Sigmoid colon (tissue), 4 donors: ENCODE results near the gene CMTM2.

ENCODE experiments used
- EP300 ChIP-seq, 4 donors: sonication (generic); formaldehyde crosslinking; IDR thresholded peaks; one replicate each; pipeline ENCODE4 v1.6.1; 2017; ENCODE audit warnings: antibody characterized with exemption in 4 of 4
- POLR2A ChIP-seq, 2 donors: fragments of 450-650 bp; IDR thresholded peaks; one replicate each; pipeline ENCODE4 v1.6.1; 2016; ENCODE audit warnings: antibody characterized with exemption in 2 of 2, mild to moderate bottlenecking in 2 of 2, moderate library complexity in 2 of 2
- POLR2AphosphoS5 ChIP-seq, 4 donors: sonication (generic); formaldehyde crosslinking; IDR thresholded peaks; one replicate each; pipeline ENCODE4 v1.6.1; 2017; ENCODE audit warnings: antibody characterized with exemption in 4 of 4
- TF ChIP-seq, protein P1 (sequence below), 4 experiments: fragments of 450-650 bp in 3 of 4; fragments of 200-600 bp in 1 of 4; IDR thresholded peaks; one replicate each; pipeline ENCODE4 v1.5.1; 2016 to 2019; ENCODE audit warnings: antibody characterized with exemption in 4 of 4, mild to moderate bottlenecking in 3 of 4, moderate library complexity in 2 of 4

- TF ChIP-seq POLR2A (IDR thresholded peaks at IDR 0.05) (no peak), EP300 (IDR thresholded peaks at IDR 0.05) (no peak), POLR2AphosphoS5 (IDR thresholded peaks at IDR 0.05) (no peak)
- TF ChIP-seq, protein P1, sequence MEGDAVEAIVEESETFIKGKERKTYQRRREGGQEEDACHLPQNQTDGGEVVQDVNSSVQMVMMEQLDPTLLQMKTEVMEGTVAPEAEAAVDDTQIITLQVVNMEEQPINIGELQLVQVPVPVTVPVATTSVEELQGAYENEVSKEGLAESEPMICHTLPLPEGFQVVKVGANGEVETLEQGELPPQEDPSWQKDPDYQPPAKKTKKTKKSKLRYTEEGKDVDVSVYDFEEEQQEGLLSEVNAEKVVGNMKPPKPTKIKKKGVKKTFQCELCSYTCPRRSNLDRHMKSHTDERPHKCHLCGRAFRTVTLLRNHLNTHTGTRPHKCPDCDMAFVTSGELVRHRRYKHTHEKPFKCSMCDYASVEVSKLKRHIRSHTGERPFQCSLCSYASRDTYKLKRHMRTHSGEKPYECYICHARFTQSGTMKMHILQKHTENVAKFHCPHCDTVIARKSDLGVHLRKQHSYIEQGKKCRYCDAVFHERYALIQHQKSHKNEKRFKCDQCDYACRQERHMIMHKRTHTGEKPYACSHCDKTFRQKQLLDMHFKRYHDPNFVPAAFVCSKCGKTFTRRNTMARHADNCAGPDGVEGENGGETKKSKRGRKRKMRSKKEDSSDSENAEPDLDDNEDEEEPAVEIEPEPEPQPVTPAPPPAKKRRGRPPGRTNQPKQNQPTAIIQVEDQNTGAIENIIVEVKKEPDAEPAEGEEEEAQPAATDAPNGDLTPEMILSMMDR (IDR thresholded peaks at IDR 0.05): no peak
Observed at GRCh38 chr16:66538910-66539309, 40.4 kb upstream of the CMTM2 start.
